ENCODE measurements around the gene AGRP.

The AGRP gene

GRCh38 chr16:67481561-67482232, 1.6 kb downstream of the AGRP start:
- Histone ChIP-seq H2BK12ac (ENCODE audit: low read length in 2 of 2) (peak overlapping the region; percentile 21 to 42), H3K4me3 (ENCODE audit: insufficient read depth in 1 of 2, low read depth in 1 of 2, low read length in 2 of 2) (peak overlapping the region; percentile 55 to 99), H3K14ac (ENCODE audit: low read length in 2 of 2) (no peak overlapping the region), H3K4ac (ENCODE audit: low read depth in 1 of 2, low read length in 2 of 2) (peak overlapping the region; percentile 40 to 71), H3K4me2 (ENCODE audit: low read length, poor library complexity, severe bottlenecking) (peak overlapping the region; percentile 84), H3K23ac (ENCODE audit: low read length in 2 of 2) (no peak overlapping the region), H2BK5ac (ENCODE audit: low read depth, low read length, poor library complexity, severe bottlenecking) (no peak overlapping the region), H3K9ac (ENCODE audit: low read length) (peak overlapping the region; percentile 100), H4K8ac (ENCODE audit: low read length) (peak overlapping the region; percentile 98), H3K36me3 (ENCODE audit: control insufficient read depth in 1 of 2, insufficient read depth in 2 of 2, low read depth in 1 of 2, low read length in 2 of 2) (peaks cover 14 to 20% of the 10 kb centered on the region in 2 experiments), H3K4me1 (ENCODE audit: control insufficient read depth, insufficient read depth, low read depth, low read length) (peaks cover 25% of the 10 kb centered on the region), H2AK5ac (ENCODE audit: low read length, severe bottlenecking) (peak overlapping the region; percentile 71), H2BK120ac (ENCODE audit: low read depth, low read length) (peak overlapping the region; percentile 15), H2AFZ (ENCODE audit: low read depth, low read length) (peak overlapping the region; percentile 36), H3K27ac (ENCODE audit: low read length, poor library complexity, severe bottlenecking) (peak overlapping the region; percentile 48), H3K79me1 (replicated peaks; ENCODE audit: low read length, poor library complexity, severe bottlenecking) (peaks cover 21% of the 10 kb centered on the region), H3K18ac (ENCODE audit: low read depth in 1 of 2, low read length in 2 of 2) (peak overlapping the region; percentile 75 to 84), H2BK15ac (ENCODE audit: low read depth, poor library complexity, severe bottlenecking) (peak overlapping the region; percentile 19), H3K9me3 (ENCODE audit: control insufficient read depth, low read length) (no peaks in the 10 kb centered on the region), H4K91ac (ENCODE audit: low read length) (peak overlapping the region; percentile 92), H3K27me3 (ENCODE audit: control insufficient read depth in 1 of 2, insufficient read depth in 1 of 2, low read length in 2 of 2) (no peaks in the 10 kb centered on the region)
- DNase-seq: no peak
- WGBS: 53% methylated on average over 17 of the region's 17 CpGs

GRCh38 chr16:67480833-67481560, 2.4 kb downstream of the AGRP start, which contains the start of gene ATP6V0D1:
Gene ATP6V0D1 (minus strand): TSS chr16:67481157. CDS start chr16:67481086, 71 bp downstream.
- peaks cover 21% of the 10 kb centered on the region for H3K79me1 ChIP-seq (replicated peaks; ENCODE audit: low read length, poor library complexity, severe bottlenecking)
- peaks cover 25% of the 10 kb centered on the region for H3K4me1 ChIP-seq (ENCODE audit: control insufficient read depth, insufficient read depth, low read depth, low read length)
- peak within 1 kb of the TSS; percentile 15 for H2BK120ac ChIP-seq (ENCODE audit: low read depth, low read length)
- H3K4ac ChIP-seq (ENCODE audit: low read depth in 1 of 2, low read length in 2 of 2): peak within 1 kb of the TSS; percentile 40 to 71
- H3K14ac ChIP-seq (ENCODE audit: low read length in 2 of 2): peak within 1 kb of the TSS in 1 of 2 experiments; percentile 85
- peak within 1 kb of the TSS; percentile 82 to 99 for H3K4me3 ChIP-seq (ENCODE audit: insufficient read depth in 1 of 2, low read depth in 1 of 2, low read length in 2 of 2)
- peak; percentile 97 for DNase-seq
- peak within 1 kb of the TSS; percentile 75 to 84 for H3K18ac ChIP-seq (ENCODE audit: low read depth in 1 of 2, low read length in 2 of 2)
- H4K8ac ChIP-seq (ENCODE audit: low read length): peak within 1 kb of the TSS; percentile 98
- H2BK15ac ChIP-seq (ENCODE audit: low read depth, poor library complexity, severe bottlenecking): peak within 1 kb of the TSS; percentile 70
- peaks cover 14 to 20% of the 10 kb centered on the region in 2 experiments for H3K36me3 ChIP-seq (ENCODE audit: control insufficient read depth in 1 of 2, insufficient read depth in 2 of 2, low read depth in 1 of 2, low read length in 2 of 2)
- peak within 1 kb of the TSS; percentile 92 for H4K91ac ChIP-seq (ENCODE audit: low read length)
- peak within 1 kb of the TSS; percentile 21 to 42 for H2BK12ac ChIP-seq (ENCODE audit: low read length in 2 of 2)
- peak within 1 kb of the TSS; percentile 84 for H3K4me2 ChIP-seq (ENCODE audit: low read length, poor library complexity, severe bottlenecking)
- under 1% methylated on average over 57 of the region's 57 CpGs for WGBS
- no peaks in the 10 kb centered on the region for H3K9me3 ChIP-seq (ENCODE audit: control insufficient read depth, low read length)
- peak within 1 kb of the TSS in 1 of 2 experiments; percentile 75 for H3K23ac ChIP-seq (ENCODE audit: low read length in 2 of 2)
- H2BK5ac ChIP-seq (ENCODE audit: low read depth, low read length, poor library complexity, severe bottlenecking): peak within 1 kb of the TSS; percentile 47
- H2AK5ac ChIP-seq (ENCODE audit: low read length, severe bottlenecking): peak within 1 kb of the TSS; percentile 71
- no peaks in the 10 kb centered on the region for H3K27me3 ChIP-seq (ENCODE audit: control insufficient read depth in 1 of 2, insufficient read depth in 1 of 2, low read length in 2 of 2)
- H3K27ac ChIP-seq (ENCODE audit: low read length, poor library complexity, severe bottlenecking): peak within 1 kb of the TSS; percentile 89
- H3K9ac ChIP-seq (ENCODE audit: low read length): peak within 1 kb of the TSS; percentile 100
- H2AFZ ChIP-seq (ENCODE audit: low read depth, low read length): peak within 1 kb of the TSS; percentile 36

GRCh38 chr16:67477960-67478554, 5.3 kb downstream of the AGRP start:
- Histone ChIP-seq H3K18ac (ENCODE audit: low read depth in 1 of 2, low read length in 2 of 2) (no peak overlapping the region), H2BK120ac (ENCODE audit: low read depth, low read length) (no peak overlapping the region), H3K4ac (ENCODE audit: low read depth in 1 of 2, low read length in 2 of 2) (no peak overlapping the region), H4K8ac (ENCODE audit: low read length) (no peak overlapping the region), H3K27ac (ENCODE audit: low read length, poor library complexity, severe bottlenecking) (no peak overlapping the region), H2AK5ac (ENCODE audit: low read length, severe bottlenecking) (no peak overlapping the region), H3K4me1 (ENCODE audit: control insufficient read depth, insufficient read depth, low read depth, low read length) (peaks cover 21% of the 10 kb centered on the region), H2BK15ac (ENCODE audit: low read depth, poor library complexity, severe bottlenecking) (no peak overlapping the region), H3K9me3 (ENCODE audit: control insufficient read depth, low read length) (no peaks in the 10 kb centered on the region), H3K36me3 (ENCODE audit: control insufficient read depth in 1 of 2, insufficient read depth in 2 of 2, low read depth in 1 of 2, low read length in 2 of 2) (peaks cover 5 to 28% of the 10 kb centered on the region in 2 experiments), H4K91ac (ENCODE audit: low read length) (no peak overlapping the region), H2AFZ (ENCODE audit: low read depth, low read length) (no peak overlapping the region), H3K23ac (ENCODE audit: low read length in 2 of 2) (no peak overlapping the region), H3K27me3 (ENCODE audit: control insufficient read depth in 1 of 2, insufficient read depth in 1 of 2, low read length in 2 of 2) (no peaks in the 10 kb centered on the region), H3K4me2 (ENCODE audit: low read length, poor library complexity, severe bottlenecking) (no peak overlapping the region), H2BK12ac (ENCODE audit: low read length in 2 of 2) (no peak overlapping the region), H2BK5ac (ENCODE audit: low read depth, low read length, poor library complexity, severe bottlenecking) (no peak overlapping the region), H3K14ac (ENCODE audit: low read length in 2 of 2) (no peak overlapping the region), H3K4me3 (ENCODE audit: insufficient read depth in 1 of 2, low read depth in 1 of 2, low read length in 2 of 2) (no peak overlapping the region), H3K79me1 (replicated peaks; ENCODE audit: low read length, poor library complexity, severe bottlenecking) (peaks cover 20% of the 10 kb centered on the region), H3K9ac (ENCODE audit: low read length) (no peak overlapping the region)
- 96% methylated on average over 5 of the region's 8 CpGs for WGBS
- no peak for DNase-seq
